Glomerular endothelial cell (primary cell): Measurements from ENCODE around the gene CCT5. TPM values are rescaled to one million over a fixed set of nuclear protein-coding genes. Genes with fewer than 3 reads are reported as not detected.
"Not testable (repeated sequence)": the region's sequence is repeated elsewhere in the genome, so short reads cannot be mapped to it uniquely, and the experiment has no call there.

Source experiments
- DNase-seq: peaks from one replicate; pipeline ENCODE4 v3.0.0-alpha.2; 2011; ENCODE audit warnings: low read depth, low spot score; ENCODE audit errors: extremely low read depth
- total RNA-seq: library from RNA; depleted of rRNA; stranded (reverse); fragments of >200 nt; gene quantifications from 2 replicates; pipeline ENCODE4 v1.2.3, GENCODE V29; 2015

The CCT5 gene
- total RNA-seq, 1 donor from 2014 or later = 366 TPM

GRCh38 chr5:10297646-10298204, 47.6 kb downstream of the CCT5 start:
- DNase-seq = no peak

- DNase-seq = no peak
These were observed 50.2 kb downstream of the CCT5 start for GRCh38 chr5:10300246-10300645.

GRCh38 chr5:10301266-10301665, 51.2 kb downstream of the CCT5 start:
- no peak for DNase-seq

GRCh38 chr5:10301842-10302610, 51.9 kb downstream of the CCT5 start:
- DNase-seq = no peak

- no peak for DNase-seq
These were observed 53.1 kb downstream of the CCT5 start for GRCh38 chr5:10303201-10303600.

- no peak for DNase-seq
These were observed 53.7 kb downstream of the CCT5 start for GRCh38 chr5:10303699-10304170.

- DNase-seq = no peak
These were observed 54.9 kb downstream of the CCT5 start for GRCh38 chr5:10304932-10305331.

GRCh38 chr5:10306114-10306513, 56.0 kb downstream of the CCT5 start:
- no peak for DNase-seq

GRCh38 chr5:10306806-10307205, 56.7 kb downstream of the CCT5 start:
- no peak for DNase-seq

GRCh38 chr5:10307206-10308148, 57.4 kb downstream of the CCT5 start, which contains the start of gene CMBL:
TSS of gene CMBL (minus strand) at chr5:10307902. CDS start at chr5:10290762, 17,140 bp downstream.
- DNase-seq = no peak

GRCh38 chr5:10308844-10309243, 58.8 kb downstream of the CCT5 start:
- no peak for DNase-seq

- no peak for DNase-seq
These were observed 60.1 kb downstream of the CCT5 start for GRCh38 chr5:10310066-10310779.

GRCh38 chr5:10310835-10311570, 60.9 kb downstream of the CCT5 start:
- DNase-seq = not testable (repeated sequence)

GRCh38 chr5:10311595-10312425, 61.7 kb downstream of the CCT5 start:
- DNase-seq = no peak

GRCh38 chr5:10315201-10315600, 65.1 kb downstream of the CCT5 start:
- no peak for DNase-seq
